B cell (primary cell): ENCODE measurements around the gene COMMD1. TPM values are rescaled to one million over a fixed set of nuclear protein-coding genes. Genes with fewer than 3 reads are reported as not detected.
"Not testable (repeated sequence)": the region's sequence is repeated elsewhere in the genome, so short reads cannot be mapped to it uniquely, and the experiment has no call there.

Experiments used
- ATAC-seq: fragments of 200-7000 bp; cut with Tn5 transposase; one replicate; pipeline ENCODE4 v1.10.0; 2021; ENCODE audit warnings: low read depth, mild to moderate bottlenecking, moderate number of reproducible peaks, moderate library complexity
- CTCF ChIA-PET: fragments of 350-600 bp; sonication (Branson Sonifier 250); formaldehyde crosslinking; loops from one replicate; lab custom pipeline; 2021; ENCODE audit warnings: antibody characterized with exemption, inconsistent platforms; lab: Charles Lee
- POLR2A ChIA-PET: fragments of 350-600 bp; sonication (Branson Sonifier 250); formaldehyde crosslinking; loops from one replicate; lab custom pipeline; 2021; ENCODE audit warnings: antibody characterized with exemption; lab: Charles Lee
- DNase-seq: peaks from one replicate; pipeline ENCODE4 v3.0.0; 2013
- H2AFZ ChIP-seq: 2 replicates; pipeline ENCODE4 v1.6.1; 2012; ENCODE audit warnings: mild to moderate bottlenecking, low read depth, low read length; ENCODE audit not compliant: insufficient read depth, poor library complexity, severe bottlenecking
- H3K27ac ChIP-seq, 2 donors: 1 replicate in 1 of 2; 2 replicates in 1 of 2; pipeline ENCODE4 v1.5.1; 2012 to 2013; ENCODE audit warnings: low read length in 2 of 2, mild to moderate bottlenecking in 2 of 2, moderate library complexity in 1 of 2
- H3K27me3 ChIP-seq, 4 experiments: fragments of 200-600 bp in 1 of 4; sonication (generic) in 1 of 4; replicated peaks in 1 of 4; 1 replicate in 2 of 4; 2 replicates in 2 of 4; pipeline versions ENCODE4 v1.6.1 to v1.7.0; 2013 to 2016; ENCODE audit warnings: low read length in 3 of 4, mild to moderate bottlenecking in 2 of 4, mixed read lengths in 1 of 4, moderate library complexity in 1 of 4; ENCODE audit not compliant: insufficient read depth in 4 of 4, control insufficient read depth in 3 of 4; ENCODE audit errors: control extremely low read depth in 1 of 4
- H3K36me3 ChIP-seq, 2 experiments: replicated peaks in 1 of 2; 1 replicate in 1 of 2; 2 replicates in 1 of 2; pipeline versions ENCODE4 v1.6.1 to v1.7.1; 2013; ENCODE audit warnings: low read length in 1 of 2; ENCODE audit not compliant: insufficient read depth in 2 of 2, control insufficient read depth in 1 of 2; ENCODE audit errors: control extremely low read depth in 1 of 2, extremely low read depth in 1 of 2
- H3K4me1 ChIP-seq, 2 donors: fragments of 200-600 bp in 1 of 2; sonication (generic) in 1 of 2; 1 replicate in 1 of 2; 2 replicates in 1 of 2; pipeline versions ENCODE4 v1.5.1 to v1.6.1; 2013 to 2017; ENCODE audit warnings: low read length in 2 of 2; ENCODE audit not compliant: control insufficient read depth in 2 of 2, insufficient read depth in 2 of 2
- H3K4me2 ChIP-seq: replicated peaks from 2 replicates; pipeline ENCODE3; 2012; ENCODE audit warnings: mild to moderate bottlenecking, low read depth, low read length; ENCODE audit not compliant: poor library complexity, severe bottlenecking
- H3K4me3 ChIP-seq, 5 experiments: fragments of 200-600 bp in 1 of 5; sonication (generic) in 1 of 5; 1 replicate in 3 of 5; 2 replicates in 2 of 5; pipeline versions ENCODE4 v1.5.1 to v1.7.0; 2011 to 2016; ENCODE audit warnings: low read length in 4 of 5, mild to moderate bottlenecking in 4 of 5, low read depth in 2 of 5, control low read depth in 1 of 5, moderate library complexity in 1 of 5; ENCODE audit not compliant: insufficient read depth in 1 of 5; ENCODE audit errors: control extremely low read depth in 1 of 5, extremely low read depth in 1 of 5
- H3K79me2 ChIP-seq: fragments of 200-600 bp; sonication (generic); one replicate; pipeline ENCODE4 v1.6.0; 2016; ENCODE audit warnings: low read length; ENCODE audit not compliant: control insufficient read depth, insufficient read depth
- H3K9ac ChIP-seq: fragments of 200-600 bp; sonication (generic); 2 replicates; pipeline ENCODE4 v1.6.1; 2017; ENCODE audit warnings: mild to moderate bottlenecking, low read length, moderate library complexity
- H3K9me3 ChIP-seq, 3 donors: one replicate each; pipeline versions ENCODE4 v1.6.1 to v1.7.1; 2013; ENCODE audit warnings: low read length in 2 of 3; ENCODE audit not compliant: control insufficient read depth in 2 of 3, insufficient read depth in 1 of 3; ENCODE audit errors: control extremely low read depth in 1 of 3
- H4K20me1 ChIP-seq: 2 replicates; pipeline ENCODE4 v1.6.0; 2012; ENCODE audit warnings: mild to moderate bottlenecking, low read length; ENCODE audit not compliant: insufficient read depth, control insufficient read depth, poor library complexity, severe bottlenecking
- H3K27ac Mint-ChIP-seq: one replicate; pipeline ENCODE4 v1.8.0; 2021; ENCODE audit warnings: mixed read lengths
- H3K27me3 Mint-ChIP-seq: one replicate; pipeline ENCODE4 v1.8.0; 2021; ENCODE audit warnings: mixed read lengths
- H3K4me1 Mint-ChIP-seq: one replicate; pipeline ENCODE4 v1.8.0; 2021; ENCODE audit warnings: mixed read lengths
- H3K4me3 Mint-ChIP-seq: one replicate; pipeline ENCODE4 v1.8.0; 2021; ENCODE audit warnings: mixed read lengths
- H3K9me3 Mint-ChIP-seq: one replicate; pipeline ENCODE4 v1.8.0; 2022; ENCODE audit warnings: mixed read lengths; ENCODE audit not compliant: insufficient read depth
- EZH2 ChIP-seq: IDR thresholded peaks from 2 replicates; pipeline ENCODE4 v1.6.1; 2012; ENCODE audit warnings: borderline replicate concordance, low read depth, mild to moderate bottlenecking, moderate library complexity, low read length; ENCODE audit not compliant: insufficient read depth, poor library complexity, severe bottlenecking
- WGBS: methylation state at CpG from one replicate; pipeline ENCODE4 v1.1.5; 2013; ENCODE audit warnings: missing lambda C conversion rate; ENCODE audit not compliant: insufficient coverage; 5-methylcytosine and 5-hydroxymethylcytosine counted together
- intact Hi-C: fragments of 100-400 bp; cut with micrococcal nuclease; formaldehyde crosslinking; loops from one replicate; pipeline ENCODE4 v1.10.0; 2022
- polyA plus RNA-seq: library from polyadenylated mRNA; depleted of rRNA; stranded (reverse); fragments of >200 nt; gene quantifications from 2 replicates; pipeline ENCODE4 v1.2.3, GENCODE V29; 2012
- total RNA-seq, 2 donors: library from RNA; stranded (reverse); fragments of 120-200 nt in 1 of 2; gene quantifications; 1 replicate in 1 of 2; 2 replicates in 1 of 2; pipeline versions ENCODE4 v1.2.3 to v1.2.4, GENCODE V29; 2013 to 2022
- TF ChIP-seq, protein P1 (sequence below): fragments of 200-600 bp; IDR thresholded peaks from one replicate; pipeline ENCODE4 v1.8.0; 2022; ENCODE audit warnings: antibody characterized with exemption, mild to moderate bottlenecking

COMMD1 gene
- total and polyA plus RNA-seq, 2 donors (not counting 1 experiment from before 2014, with no cell fraction given) = 20.6 to 25.1 TPM

DNA sequence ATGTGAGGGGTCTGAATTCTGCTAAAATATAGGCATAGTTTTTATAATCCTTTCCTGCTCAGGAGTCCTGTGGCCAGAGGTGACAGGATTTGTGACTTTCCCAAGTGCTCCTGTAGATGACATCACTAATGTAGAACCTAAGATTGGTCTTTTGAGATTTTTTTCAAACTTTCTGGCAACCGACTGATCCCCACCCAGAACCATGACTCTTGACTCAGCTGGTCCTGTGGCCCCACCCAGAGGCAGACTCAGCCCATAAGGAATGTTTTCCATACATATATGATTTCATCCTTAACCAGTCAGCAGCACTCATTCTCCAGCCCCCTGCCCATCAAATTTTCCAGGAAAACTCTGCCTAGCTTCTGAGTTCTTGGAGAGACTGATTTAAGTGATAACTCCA is 46.8 kb downstream of the COMMD1 start:
- Mint-ChIP-seq H3K27me3 (no peaks in the 10 kb centered on the region), H3K27ac (no peak overlapping the region), H3K4me3 (no peak overlapping the region), H3K9me3 (peaks cover 2% of the 10 kb centered on the region), H3K4me1 (peaks cover 1% of the 10 kb centered on the region)
- POLR2A ChIA-PET = no interaction called here
- WGBS = no CpG with 5 or more reads among the region's 1 CpG
- Histone ChIP-seq H3K4me1 (no peaks in the 10 kb centered on the region), H3K9ac (no peak overlapping the region), H3K79me2 (no peaks in the 10 kb centered on the region), H3K27ac (no peak overlapping the region), H3K36me3 (no peaks in the 10 kb centered on the region), H3K27me3 (no peaks in the 10 kb centered on the region), H2AFZ (no peak overlapping the region), H3K4me2 (no peak overlapping the region), H4K20me1 (no peaks in the 10 kb centered on the region), H3K4me3 (no peak overlapping the region), H3K9me3 (peaks cover 0 to 3% (median 2%) of the 10 kb centered on the region in 3 donors)
- no peak for TF ChIP-seq EZH2
- TF ChIP-seq, protein P1, sequence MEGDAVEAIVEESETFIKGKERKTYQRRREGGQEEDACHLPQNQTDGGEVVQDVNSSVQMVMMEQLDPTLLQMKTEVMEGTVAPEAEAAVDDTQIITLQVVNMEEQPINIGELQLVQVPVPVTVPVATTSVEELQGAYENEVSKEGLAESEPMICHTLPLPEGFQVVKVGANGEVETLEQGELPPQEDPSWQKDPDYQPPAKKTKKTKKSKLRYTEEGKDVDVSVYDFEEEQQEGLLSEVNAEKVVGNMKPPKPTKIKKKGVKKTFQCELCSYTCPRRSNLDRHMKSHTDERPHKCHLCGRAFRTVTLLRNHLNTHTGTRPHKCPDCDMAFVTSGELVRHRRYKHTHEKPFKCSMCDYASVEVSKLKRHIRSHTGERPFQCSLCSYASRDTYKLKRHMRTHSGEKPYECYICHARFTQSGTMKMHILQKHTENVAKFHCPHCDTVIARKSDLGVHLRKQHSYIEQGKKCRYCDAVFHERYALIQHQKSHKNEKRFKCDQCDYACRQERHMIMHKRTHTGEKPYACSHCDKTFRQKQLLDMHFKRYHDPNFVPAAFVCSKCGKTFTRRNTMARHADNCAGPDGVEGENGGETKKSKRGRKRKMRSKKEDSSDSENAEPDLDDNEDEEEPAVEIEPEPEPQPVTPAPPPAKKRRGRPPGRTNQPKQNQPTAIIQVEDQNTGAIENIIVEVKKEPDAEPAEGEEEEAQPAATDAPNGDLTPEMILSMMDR = no peak
- ATAC-seq (no peak), DNase-seq (no peak)
- intact Hi-C loops = no loop called here
- CTCF ChIA-PET = interaction anchor here (0.5 kb wide), 1 partner anchor 70 kb away, joined by 6 read pairs; no protein-coding TSS in a partner anchor

DNA sequence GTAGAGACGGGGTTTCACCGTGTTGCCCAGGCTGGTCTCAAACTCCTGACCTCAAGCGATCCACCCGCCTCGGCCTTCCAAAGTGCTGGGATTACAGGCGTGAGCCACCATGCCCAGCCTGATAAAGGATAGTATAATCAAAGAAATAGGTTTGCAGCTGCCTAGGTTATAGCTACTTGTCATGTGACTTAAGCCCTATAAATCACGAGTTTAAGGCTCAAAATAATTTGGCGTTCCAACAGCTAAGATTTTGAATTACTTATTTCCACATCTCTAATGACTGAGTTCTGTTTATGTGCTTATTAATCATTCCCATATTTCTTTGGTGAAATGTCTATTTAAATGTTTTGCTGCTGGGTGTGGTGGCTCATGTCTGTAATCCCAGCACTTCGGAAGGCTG is 49.4 kb downstream of the COMMD1 start:
- H3K4me2 ChIP-seq, ATAC-seq, H3K4me1 Mint-ChIP-seq, H3K27me3 ChIP-seq, H3K9ac ChIP-seq, H3K27ac Mint-ChIP-seq, H3K9me3 Mint-ChIP-seq, H3K27me3 Mint-ChIP-seq, H2AFZ ChIP-seq, H3K79me2 ChIP-seq, CTCF ChIA-PET, H3K4me3 ChIP-seq, H4K20me1 ChIP-seq, H3K36me3 ChIP-seq, H3K27ac ChIP-seq, H3K4me3 Mint-ChIP-seq, intact Hi-C loops, H3K9me3 ChIP-seq, POLR2A ChIA-PET, H3K4me1 ChIP-seq, DNase-seq: not testable (repeated sequence)
- 98% methylated on average over 6 of the region's 9 CpGs for WGBS
